ENCODE data around the gene ESPL1. TPM values are rescaled to one million over a fixed set of nuclear protein-coding genes. Genes with fewer than 3 reads are reported as not detected.

The ESPL1 gene
- total and polyA plus RNA-seq, 9 donors = 0.11 to 1.6 (median 0.37) TPM

DNA sequence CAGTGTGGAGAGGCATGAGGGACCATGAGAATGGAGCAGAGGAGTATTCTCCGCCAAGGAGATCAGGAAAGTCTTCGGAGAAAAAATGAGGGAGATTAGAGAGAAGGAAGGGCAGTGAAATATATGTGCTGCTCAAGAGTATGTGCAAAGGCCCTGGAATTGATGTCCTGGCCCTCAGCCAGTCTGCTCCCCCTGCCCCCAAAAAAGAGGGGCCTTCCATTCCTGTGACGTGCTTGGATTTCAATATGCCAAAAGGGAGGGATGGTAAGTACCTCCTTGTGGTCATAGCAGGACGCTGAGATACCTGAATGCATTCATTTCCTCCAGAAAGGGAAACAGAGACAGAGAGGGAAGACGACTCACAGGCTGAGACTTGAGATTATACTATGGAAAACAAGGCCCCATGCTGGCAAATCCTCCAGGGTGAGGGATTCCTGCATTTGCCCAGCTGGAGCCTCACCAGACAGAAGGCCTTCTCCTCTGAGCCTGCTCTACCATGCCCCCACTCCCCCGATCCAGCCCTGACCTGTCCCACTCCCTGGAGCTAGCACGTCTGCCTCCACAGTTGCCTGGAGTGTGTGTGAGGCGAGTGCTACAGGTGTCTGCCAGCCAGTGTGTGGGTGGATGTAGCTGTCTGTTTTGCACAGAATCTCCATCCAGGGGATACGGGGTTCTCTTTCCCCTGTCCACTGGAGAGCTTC is 32.2 kb upstream of the ESPL1 start:
- Histone ChIP-seq H3K4me1 (ENCODE audit: insufficient read depth) (peaks cover 19% of the 10 kb centered on the region), H3K27ac (no peak overlapping the region), H3K27me3 (no peaks in the 10 kb centered on the region), H3K4me3 (no peak overlapping the region), H3K9me3 (no peaks in the 10 kb centered on the region), H3K36me3 (no peaks in the 10 kb centered on the region)
- 61 to 64% (median 64%) methylated on average over 9 of the region's 9 CpGs for WGBS, 3 donors
- TF ChIP-seq, protein P1, sequence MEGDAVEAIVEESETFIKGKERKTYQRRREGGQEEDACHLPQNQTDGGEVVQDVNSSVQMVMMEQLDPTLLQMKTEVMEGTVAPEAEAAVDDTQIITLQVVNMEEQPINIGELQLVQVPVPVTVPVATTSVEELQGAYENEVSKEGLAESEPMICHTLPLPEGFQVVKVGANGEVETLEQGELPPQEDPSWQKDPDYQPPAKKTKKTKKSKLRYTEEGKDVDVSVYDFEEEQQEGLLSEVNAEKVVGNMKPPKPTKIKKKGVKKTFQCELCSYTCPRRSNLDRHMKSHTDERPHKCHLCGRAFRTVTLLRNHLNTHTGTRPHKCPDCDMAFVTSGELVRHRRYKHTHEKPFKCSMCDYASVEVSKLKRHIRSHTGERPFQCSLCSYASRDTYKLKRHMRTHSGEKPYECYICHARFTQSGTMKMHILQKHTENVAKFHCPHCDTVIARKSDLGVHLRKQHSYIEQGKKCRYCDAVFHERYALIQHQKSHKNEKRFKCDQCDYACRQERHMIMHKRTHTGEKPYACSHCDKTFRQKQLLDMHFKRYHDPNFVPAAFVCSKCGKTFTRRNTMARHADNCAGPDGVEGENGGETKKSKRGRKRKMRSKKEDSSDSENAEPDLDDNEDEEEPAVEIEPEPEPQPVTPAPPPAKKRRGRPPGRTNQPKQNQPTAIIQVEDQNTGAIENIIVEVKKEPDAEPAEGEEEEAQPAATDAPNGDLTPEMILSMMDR (IDR thresholded peaks at IDR 0.05) = no peak
- TF ChIP-seq POLR2A (IDR thresholded peaks at IDR 0.05) = no peak
- no peak for TF ChIP-seq EP300 (IDR thresholded peaks at IDR 0.05)
- DNase-seq = no peak
- intact Hi-C loops (cut with DNase I) = no loop called here

DNA sequence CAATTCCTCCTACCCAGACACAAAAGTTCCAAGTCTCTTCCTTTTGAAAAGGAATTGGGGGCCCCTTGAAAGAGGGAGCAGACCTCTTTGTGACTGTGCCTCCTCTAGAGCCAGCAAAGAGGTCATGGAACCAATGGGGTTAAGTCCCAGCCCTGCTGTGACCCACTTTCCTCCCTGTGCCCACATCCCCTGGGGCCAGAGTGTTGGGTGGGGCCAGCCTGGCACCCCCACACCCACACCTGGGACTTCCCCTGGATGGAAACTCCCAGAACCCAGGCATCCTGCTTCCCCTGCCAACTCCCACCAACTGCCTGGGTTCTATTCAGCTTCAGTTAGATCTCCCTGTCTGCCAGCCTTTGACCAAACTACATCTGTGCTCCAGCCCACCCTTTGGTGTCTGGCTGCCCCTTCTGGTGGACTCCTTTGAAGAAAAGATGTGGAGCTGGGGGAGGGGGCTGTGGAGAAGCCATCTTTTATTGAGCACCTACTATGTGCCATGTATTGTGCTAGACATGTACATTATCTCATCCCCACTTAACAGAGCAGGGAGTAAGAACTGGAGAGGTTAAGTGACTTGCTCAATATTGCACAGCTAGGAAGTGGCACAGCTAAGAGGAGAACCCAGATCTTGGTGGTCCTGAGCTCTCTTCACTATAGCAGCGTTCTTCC is 31.5 kb upstream of the ESPL1 start:
- 78 to 100% (median 83%) methylated on average over 1 of the region's 1 CpG for WGBS, 3 donors
- DNase-seq = no peak
- Histone ChIP-seq H3K27me3 (no peaks in the 10 kb centered on the region), H3K4me1 (ENCODE audit: insufficient read depth) (peaks cover 15% of the 10 kb centered on the region), H3K9me3 (no peaks in the 10 kb centered on the region), H3K36me3 (no peaks in the 10 kb centered on the region), H3K27ac (no peak overlapping the region), H3K4me3 (no peak overlapping the region)
- intact Hi-C loops (cut with DNase I) = no loop called here
- TF ChIP-seq, protein P1 (IDR thresholded peaks at IDR 0.05) = no peak
- no peak for TF ChIP-seq EP300 (IDR thresholded peaks at IDR 0.05)

DNA sequence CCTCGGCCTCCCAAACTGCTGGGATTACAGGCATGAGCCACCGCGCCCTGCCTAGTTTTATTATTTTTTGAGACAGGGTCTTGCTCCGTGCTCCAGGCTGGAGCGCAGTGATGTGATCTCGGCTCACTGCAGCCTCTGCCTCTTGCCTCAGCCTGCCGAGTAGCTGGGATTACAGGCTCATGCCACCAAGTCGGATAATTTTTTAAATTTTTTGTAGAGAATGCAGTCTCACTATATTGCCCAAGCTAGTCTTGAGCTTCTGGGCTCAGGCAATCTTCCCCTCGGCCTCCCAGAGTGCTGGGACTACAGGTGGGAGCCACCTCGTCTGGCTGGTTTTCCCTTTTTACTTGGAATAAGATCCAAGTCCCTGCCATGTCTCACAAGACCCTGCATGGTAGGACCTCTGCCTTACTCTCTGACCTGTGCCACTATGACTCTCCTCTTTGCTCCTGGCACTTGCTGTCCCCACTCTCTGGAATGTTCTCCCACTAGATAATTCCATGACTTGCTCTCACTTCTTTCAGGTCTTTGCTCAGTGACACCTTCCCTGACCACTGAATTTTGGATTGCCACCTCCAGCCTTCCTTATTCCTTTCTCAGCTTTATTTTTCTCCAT is 28.3 kb upstream of the ESPL1 start:
- Histone ChIP-seq H3K4me1 (ENCODE audit: insufficient read depth) (no peaks in the 10 kb centered on the region), H3K4me3 (no peak overlapping the region), H3K27me3 (no peaks in the 10 kb centered on the region), H3K27ac (no peak overlapping the region), H3K9me3 (no peaks in the 10 kb centered on the region), H3K36me3 (no peaks in the 10 kb centered on the region)
- TF ChIP-seq POLR2A (IDR thresholded peaks at IDR 0.05) = no peak
- TF ChIP-seq, protein P1 (IDR thresholded peaks at IDR 0.05) = no peak
- no peak for TF ChIP-seq EP300 (IDR thresholded peaks at IDR 0.05)
- 87 to 91% (median 88%) methylated on average over 10 of the region's 10 CpGs for WGBS, 3 donors
- DNase-seq = no peak
- intact Hi-C loops (cut with DNase I) = no loop called here

DNA sequence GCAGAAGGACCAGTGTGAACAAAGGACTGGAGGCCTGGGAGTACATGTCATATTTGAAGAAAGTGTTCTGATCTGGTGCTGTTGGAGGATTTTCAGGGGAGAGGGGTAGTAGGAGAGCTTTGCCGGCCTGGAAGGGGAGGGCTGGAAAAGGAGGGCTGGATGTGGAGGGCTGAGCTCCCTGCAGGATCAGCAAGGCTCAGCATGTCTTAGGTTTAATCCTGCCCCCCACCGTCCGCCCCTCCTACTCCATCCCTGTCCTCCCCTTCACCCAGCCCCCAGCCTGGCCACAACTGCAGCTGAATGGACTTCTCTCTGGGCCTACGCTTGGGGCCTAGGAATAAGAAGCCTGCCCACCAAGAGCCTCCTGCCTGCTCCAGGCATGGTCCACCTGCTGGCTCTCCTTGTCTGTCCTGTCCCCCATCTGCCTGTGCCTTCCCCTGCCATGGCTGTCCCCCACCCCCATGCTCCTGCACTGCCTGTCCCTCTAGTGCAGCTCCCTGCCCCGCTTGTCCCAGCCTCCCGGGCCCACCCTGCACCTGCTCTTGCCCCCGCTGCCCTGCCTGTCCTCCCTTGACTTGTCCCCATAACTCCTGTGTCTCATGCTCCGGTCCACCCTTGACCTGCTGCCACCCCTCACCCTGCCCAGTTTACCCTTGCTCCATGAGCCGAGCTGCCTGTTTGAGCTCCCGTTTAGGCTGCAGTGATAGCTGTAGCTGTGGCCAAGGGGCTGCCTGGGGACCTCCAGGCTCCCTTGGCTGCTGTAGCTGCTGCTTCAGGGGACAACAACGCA is 26.3 kb upstream of the ESPL1 start:
- Histone ChIP-seq H3K36me3 (no peaks in the 10 kb centered on the region), H3K27me3 (no peaks in the 10 kb centered on the region), H3K4me3 (no peak overlapping the region), H3K4me1 (ENCODE audit: insufficient read depth) (no peaks in the 10 kb centered on the region), H3K9me3 (no peaks in the 10 kb centered on the region), H3K27ac (no peak overlapping the region)
- TF ChIP-seq POLR2A (IDR thresholded peaks at IDR 0.05) = no peak
- TF ChIP-seq, protein P1 (IDR thresholded peaks at IDR 0.05) = no peak
- TF ChIP-seq EP300 (IDR thresholded peaks at IDR 0.05) = no peak
- intact Hi-C loops (cut with DNase I) = no loop called here
- 55 to 57% (median 57%) methylated on average over 11 of the region's 11 CpGs for WGBS, 3 donors
- DNase-seq = no peak

Data from ovary (tissue), 9 donors.